HepG2 (cell line): Measurements from ENCODE around the gene LAPTM4A. TPM values are rescaled to one million over a fixed set of nuclear protein-coding genes. Genes with fewer than 3 reads are reported as not detected.

ENCODE experiments used
- AKAP8 ChIP-seq: sonication (generic); formaldehyde crosslinking; IDR thresholded peaks from 2 replicates; pipeline ENCODE4 v1.5.1; 2020; ENCODE audit warnings: mild to moderate bottlenecking, missing genetic modification reagents
- ATF3 ChIP-seq: sonication (generic); formaldehyde crosslinking; IDR thresholded peaks from 2 replicates; pipeline ENCODE4 v1.4.0; 2020; ENCODE audit warnings: missing genetic modification reagents
- DPF2 ChIP-seq: sonication (generic); formaldehyde crosslinking; IDR thresholded peaks from 2 replicates; pipeline ENCODE4 v1.4.0; 2020; ENCODE audit warnings: mild to moderate bottlenecking, low read depth, missing genetic modification reagents, borderline replicate concordance
- GMEB1 ChIP-seq: sonication (generic); formaldehyde crosslinking; IDR thresholded peaks from 2 replicates; pipeline ENCODE4 v1.5.1; 2020; ENCODE audit warnings: missing genetic modification reagents, mild to moderate bottlenecking, borderline replicate concordance
- GZF1 ChIP-seq: sonication (generic); formaldehyde crosslinking; IDR thresholded peaks from 2 replicates; pipeline ENCODE4 v1.5.1; 2020; ENCODE audit warnings: mild to moderate bottlenecking, missing genetic modification reagents
- MEF2D ChIP-seq: sonication (generic); formaldehyde crosslinking; IDR thresholded peaks from 2 replicates; pipeline ENCODE4 v1.5.1; 2020; ENCODE audit warnings: mild to moderate bottlenecking, missing genetic modification reagents
- NONO ChIP-seq, 2 experiments: fragments of 450-650 bp in 1 of 2; sonication (generic) in 1 of 2; formaldehyde crosslinking in 1 of 2; IDR thresholded peaks in 1 of 2; conservative IDR thresholded peaks in 1 of 2; 2 replicates each; pipeline versions ENCODE4 v1.6.1 to v1.8.0; 2017 to 2022; ENCODE audit warnings: mild to moderate bottlenecking in 1 of 2, missing genetic modification reagents in 1 of 2, moderate library complexity in 1 of 2
- NR2F1 ChIP-seq, 2 experiments: fragments of 450-650 bp in 1 of 2; formaldehyde crosslinking in 1 of 2; IDR thresholded peaks; 2 replicates each; pipeline versions ENCODE4 v1.5.0 to v1.6.1; 2016 to 2020; ENCODE audit warnings: mild to moderate bottlenecking in 1 of 2, missing compliant biosample characterization in 1 of 2, missing genetic modification reagents in 1 of 2, moderate library complexity in 1 of 2
- PHF21A ChIP-seq: sonication (generic); formaldehyde crosslinking; IDR thresholded peaks from 2 replicates; pipeline ENCODE4 v1.5.0; 2020; ENCODE audit warnings: mild to moderate bottlenecking, missing genetic modification reagents
- PRDM10 ChIP-seq: sonication (generic); formaldehyde crosslinking; IDR thresholded peaks from 2 replicates; pipeline ENCODE4 v1.4.0; 2020; ENCODE audit warnings: low read depth, missing genetic modification reagents
- TBX2 ChIP-seq: sonication (generic); formaldehyde crosslinking; IDR thresholded peaks from 2 replicates; pipeline ENCODE4 v1.5.0; 2020; ENCODE audit warnings: missing genetic modification reagents, mild to moderate bottlenecking, borderline replicate concordance
- TFAP4 ChIP-seq: sonication (generic); IDR thresholded peaks from 2 replicates; pipeline ENCODE4 v1.6.1; 2016; ENCODE audit warnings: low read depth, borderline replicate concordance
- ZFY ChIP-seq: sonication (generic); formaldehyde crosslinking; IDR thresholded peaks from 2 replicates; pipeline ENCODE4 v1.4.0; 2020; ENCODE audit warnings: missing genetic modification reagents
- ZNF776 ChIP-seq: sonication (generic); formaldehyde crosslinking; IDR thresholded peaks from 2 replicates; pipeline ENCODE4 v1.4.0; 2020; ENCODE audit warnings: mild to moderate bottlenecking, missing genetic modification reagents
- ZXDC ChIP-seq: sonication (generic); formaldehyde crosslinking; IDR thresholded peaks from 2 replicates; pipeline ENCODE4 v1.5.0; 2020; ENCODE audit warnings: mild to moderate bottlenecking, missing genetic modification reagents
- polyA plus RNA-seq, 8 experiments: library from polyadenylated mRNA; depleted of rRNA in 3 of 8; stranded (reverse) in 7 of 8; unstranded in 1 of 8; fragments of >200 nt; fragmentation: Illumina TruSeq in 4 of 8; extraction: Trizol in 4 of 8; gene quantifications; 2 replicates each; pipeline versions ENCODE4 v1.2.1 to v1.2.3, GENCODE V29; 2011 to 2016; ENCODE audit warnings: low read depth in 4 of 8, missing spikeins in 1 of 8, mixed read lengths in 1 of 8; ENCODE audit not compliant: insufficient read depth in 1 of 8
- total RNA-seq, 5 experiments: library from RNA; depleted of rRNA; stranded (reverse); fragments of >200 nt; fragmentation: Illumina TruSeq; extraction: Trizol; gene quantifications; 2 replicates each; pipeline ENCODE4 v1.2.3, GENCODE V29; 2016; ENCODE audit warnings: low read depth in 1 of 5

Gene LAPTM4A
- total and polyA plus RNA-seq, 2 of the 13 experiments (the other 11 are each of a cell fraction or from before 2014, with no cell fraction given), result 116 to 558 TPM

GRCh38 chr2:19989667-19990415 is 61.6 kb downstream of the LAPTM4A start, which contains the start of gene WDR35 (continued):
- TF ChIP-seq GZF1 (CRISPR knock-in tag) (peak; percentile 84), AKAP8 (peak; percentile 75; the same call in 1 of the 2 replicates), GMEB1 (CRISPR knock-in tag) (peak; percentile 87), PRDM10 (CRISPR knock-in tag) (peak; percentile 39), MEF2D (peak; percentile 87), ATF3 (peak; percentile 68), ZNF776 (CRISPR knock-in tag) (peak; percentile 98), NR2F1 (CRISPR knock-in tag; IDR thresholded peaks at IDR 0.05) (peak in 1 of 2 experiments; percentile 37; a peak in 2 of 4 replicates), DPF2 (CRISPR knock-in tag) (0 out of 2 replicates have a peak, but pooled peaks have one; percentile 27), TFAP4 (peak; percentile 43; the same call in 1 of the 2 replicates), NONO (IDR thresholded peaks at IDR 0.05) (no peak), NONO (CRISPR knock-in tag; conservative IDR thresholded peaks at IDR 0.05) (peak; percentile 96), ZXDC (CRISPR knock-in tag) (peak; percentile 76; the same call in 1 of the 2 replicates), TBX2 (CRISPR knock-in tag) (peak; percentile 95), PHF21A (CRISPR knock-in tag) (peak; percentile 48; the same call in 1 of the 2 replicates), ZFY (CRISPR knock-in tag) (peak; percentile 95)
